ENCODE data around the gene CD300LD. TPM values are rescaled to one million over a fixed set of nuclear protein-coding genes. Genes with fewer than 3 reads are reported as not detected.

CD300LD gene
- total and polyA plus RNA-seq, 2 experiments from 2014 or later: not detected

GRCh38 chr17:74624131-74624530 is 32.0 kb upstream of the CD300LD start:
- Histone ChIP-seq H3K4me1 (ENCODE audit: low read depth) (no peaks in the 10 kb centered on the region), H3K36me3 (no peaks in the 10 kb centered on the region), H3K27ac (no peak overlapping the region), H3K27me3 (no peaks in the 10 kb centered on the region), H3K4me3 (no peak overlapping the region), H3K9me3 (ENCODE audit: low read depth) (no peaks in the 10 kb centered on the region)
- DNase-seq (ENCODE audit: low read depth in 1 of 2, low spot score in 1 of 2): no peak
- TF ChIP-seq CTCF (IDR thresholded peaks at IDR 0.05; ENCODE audit: low read depth, low read length): no peak

GRCh38 chr17:74623693-74624093 is 31.6 kb upstream of the CD300LD start, which contains the start of gene CD300E:
Gene CD300E, minus strand, starts transcription at chr17:74623738. Its CDS starts 117 bp downstream, at chr17:74623621.
- Histone ChIP-seq H3K27me3 (no peaks in the 10 kb centered on the region), H3K9me3 (ENCODE audit: low read depth) (no peaks in the 10 kb centered on the region)
- TF ChIP-seq CTCF (IDR thresholded peaks at IDR 0.05; ENCODE audit: low read depth, low read length): no peak

GRCh38 chr17:74619077-74619673 is 27.1 kb upstream of the CD300LD start:
- TF ChIP-seq CTCF (IDR thresholded peaks at IDR 0.05; ENCODE audit: low read depth, low read length): no peak
- H3K27me3 ChIP-seq: no peaks in the 10 kb centered on the region
- H3K27ac ChIP-seq: no peak overlapping the region
- H3K4me1 ChIP-seq (ENCODE audit: low read depth): no peaks in the 10 kb centered on the region
- H3K4me3 ChIP-seq: no peak overlapping the region
- DNase-seq (ENCODE audit: low read depth in 1 of 2, low spot score in 1 of 2): peak in 1 of 2 donors; percentile 48
- H3K9me3 ChIP-seq (ENCODE audit: low read depth): no peaks in the 10 kb centered on the region
- H3K36me3 ChIP-seq: no peaks in the 10 kb centered on the region

More at GRCh38 chr17:74623693-74624093, 31.6 kb upstream of the CD300LD start, which contains the start of gene CD300E:
- no peaks in the 10 kb centered on the region for H3K4me1 ChIP-seq (ENCODE audit: low read depth)
- DNase-seq (ENCODE audit: low read depth in 1 of 2, low spot score in 1 of 2): no peak
- no peak within 1 kb of the TSS for H3K4me3 ChIP-seq
- no peaks in the 10 kb centered on the region for H3K36me3 ChIP-seq
- no peak within 1 kb of the TSS for H3K27ac ChIP-seq

- TF ChIP-seq CTCF (IDR thresholded peaks at IDR 0.05; ENCODE audit: low read depth, low read length): no peak
- no peak overlapping the region for H3K27ac ChIP-seq
- H3K4me1 ChIP-seq (ENCODE audit: low read depth): no peaks in the 10 kb centered on the region
- DNase-seq (ENCODE audit: low read depth in 1 of 2, low spot score in 1 of 2): no peak
- H3K36me3 ChIP-seq: no peaks in the 10 kb centered on the region
- H3K4me3 ChIP-seq: no peak overlapping the region
- H3K9me3 ChIP-seq (ENCODE audit: low read depth): no peaks in the 10 kb centered on the region
- H3K27me3 ChIP-seq: no peaks in the 10 kb centered on the region
Observed at GRCh38 chr17:74618451-74618850, 26.4 kb upstream of the CD300LD start.

GRCh38 chr17:74616696-74617095 is 24.6 kb upstream of the CD300LD start:
- no peaks in the 10 kb centered on the region for H3K4me1 ChIP-seq (ENCODE audit: low read depth)
- H3K4me3 ChIP-seq: no peak overlapping the region
- peaks cover 6% of the 10 kb centered on the region for H3K27me3 ChIP-seq
- TF ChIP-seq CTCF (IDR thresholded peaks at IDR 0.05; ENCODE audit: low read depth, low read length): no peak
- no peak overlapping the region for H3K27ac ChIP-seq
- no peak for DNase-seq (ENCODE audit: low read depth in 1 of 2, low spot score in 1 of 2)
- no peaks in the 10 kb centered on the region for H3K9me3 ChIP-seq (ENCODE audit: low read depth)
- H3K36me3 ChIP-seq: no peaks in the 10 kb centered on the region
